ENCODE measurements around the gene SGPP2. TPM values are rescaled to one million over a fixed set of nuclear protein-coding genes. Genes with fewer than 3 reads are reported as not detected.

Gene SGPP2
- total RNA-seq, 3 donors from 2014 or later, result 7.2 to 13.2 (median 7.4) TPM

GRCh38 chr2:222468346-222468745 lies 44.0 kb downstream of the SGPP2 start:
- Mint-ChIP-seq H3K4me1 (ENCODE audit: low read depth) (no peaks in the 10 kb centered on the region), H3K4me3 (no peak overlapping the region), H3K9me3 (no peaks in the 10 kb centered on the region), H3K27me3 (ENCODE audit: low read depth) (peaks cover 2% of the 10 kb centered on the region), H3K36me3 (ENCODE audit: insufficient read depth) (peaks cover 6% of the 10 kb centered on the region)
- ATAC-seq (no peak), DNase-seq (no peak)

- no peak overlapping the region for H3K4me3 Mint-ChIP-seq
- DNase-seq, result no peak
- peaks cover 3% of the 10 kb centered on the region for H3K36me3 Mint-ChIP-seq (ENCODE audit: insufficient read depth)
- peaks cover 2% of the 10 kb centered on the region for H3K27me3 Mint-ChIP-seq (ENCODE audit: low read depth)
- no peaks in the 10 kb centered on the region for H3K4me1 Mint-ChIP-seq (ENCODE audit: low read depth)
- no peaks in the 10 kb centered on the region for H3K9me3 Mint-ChIP-seq
- ATAC-seq, result no peak
Observed at GRCh38 chr2:222470802-222471468, 46.6 kb downstream of the SGPP2 start.

- no peak for DNase-seq
- Mint-ChIP-seq H3K27me3 (ENCODE audit: low read depth) (no peaks in the 10 kb centered on the region), H3K9me3 (no peaks in the 10 kb centered on the region), H3K4me3 (no peak overlapping the region), H3K4me1 (ENCODE audit: low read depth) (peaks cover 8% of the 10 kb centered on the region), H3K36me3 (ENCODE audit: insufficient read depth) (peaks cover 3% of the 10 kb centered on the region)
- no peak for ATAC-seq
Observed at GRCh38 chr2:222477962-222478608, 53.7 kb downstream of the SGPP2 start.

GRCh38 chr2:222479859-222480258 lies 55.5 kb downstream of the SGPP2 start:
- no peaks in the 10 kb centered on the region for H3K27me3 Mint-ChIP-seq (ENCODE audit: low read depth)

GRCh38 chr2:222480497-222480896 lies 56.2 kb downstream of the SGPP2 start:
- DNase-seq, result no peak
- Mint-ChIP-seq H3K36me3 (ENCODE audit: insufficient read depth) (peaks cover 7% of the 10 kb centered on the region), H3K4me3 (no peak overlapping the region), H3K27me3 (ENCODE audit: low read depth) (peaks cover 3% of the 10 kb centered on the region), H3K9me3 (no peaks in the 10 kb centered on the region), H3K4me1 (ENCODE audit: low read depth) (peaks cover 8% of the 10 kb centered on the region)
- no peak for ATAC-seq

More at GRCh38 chr2:222479859-222480258, 55.5 kb downstream of the SGPP2 start:
- no peak for DNase-seq
- Mint-ChIP-seq H3K4me3 (no peak overlapping the region), H3K9me3 (no peaks in the 10 kb centered on the region), H3K36me3 (ENCODE audit: insufficient read depth) (peaks cover 4% of the 10 kb centered on the region), H3K4me1 (ENCODE audit: low read depth) (peaks cover 8% of the 10 kb centered on the region)
- ATAC-seq, result no peak

- no peak for DNase-seq
- ATAC-seq, result no peak
- Mint-ChIP-seq H3K9me3 (no peaks in the 10 kb centered on the region), H3K4me3 (no peak overlapping the region), H3K4me1 (ENCODE audit: low read depth) (peaks cover 8% of the 10 kb centered on the region), H3K27me3 (ENCODE audit: low read depth) (peaks cover 3% of the 10 kb centered on the region), H3K36me3 (ENCODE audit: insufficient read depth) (peaks cover 7% of the 10 kb centered on the region)
Observed at GRCh38 chr2:222481941-222482340, 57.6 kb downstream of the SGPP2 start.

GRCh38 chr2:222483513-222484039 lies 59.2 kb downstream of the SGPP2 start:
- H3K27me3 Mint-ChIP-seq (ENCODE audit: low read depth), result peaks cover 3% of the 10 kb centered on the region
- DNase-seq (no peak), ATAC-seq (no peak)
- H3K36me3 Mint-ChIP-seq (ENCODE audit: insufficient read depth), result peaks cover 7% of the 10 kb centered on the region
- no peaks in the 10 kb centered on the region for H3K9me3 Mint-ChIP-seq
- H3K4me3 Mint-ChIP-seq, result no peak overlapping the region
- H3K4me1 Mint-ChIP-seq (ENCODE audit: low read depth), result peaks cover 8% of the 10 kb centered on the region

GRCh38 chr2:222485367-222486211 lies 61.2 kb downstream of the SGPP2 start:
- Mint-ChIP-seq H3K27me3 (ENCODE audit: low read depth) (peaks cover 3% of the 10 kb centered on the region), H3K4me1 (ENCODE audit: low read depth) (peaks cover 2% of the 10 kb centered on the region), H3K9me3 (no peaks in the 10 kb centered on the region), H3K36me3 (ENCODE audit: insufficient read depth) (peaks cover 7% of the 10 kb centered on the region), H3K4me3 (no peak overlapping the region)
- no peak for ATAC-seq
- no peak for DNase-seq

GRCh38 chr2:222490131-222490530 lies 65.8 kb downstream of the SGPP2 start:
- H3K9me3 Mint-ChIP-seq, result peaks cover 10% of the 10 kb centered on the region
- H3K27me3 Mint-ChIP-seq (ENCODE audit: low read depth), result peaks cover under 1% of the 10 kb centered on the region

GRCh38 chr2:222492683-222493082 lies 68.3 kb downstream of the SGPP2 start:
- DNase-seq (no peak), ATAC-seq (no peak)
- Mint-ChIP-seq H3K27me3 (ENCODE audit: low read depth) (no peaks in the 10 kb centered on the region), H3K4me1 (ENCODE audit: low read depth) (no peaks in the 10 kb centered on the region), H3K4me3 (no peak overlapping the region), H3K36me3 (ENCODE audit: insufficient read depth) (peaks cover 2% of the 10 kb centered on the region), H3K9me3 (peaks cover 10% of the 10 kb centered on the region)

More at GRCh38 chr2:222490131-222490530, 65.8 kb downstream of the SGPP2 start:
- DNase-seq (no peak), ATAC-seq (no peak)
- no peak overlapping the region for H3K4me3 Mint-ChIP-seq
- no peaks in the 10 kb centered on the region for H3K4me1 Mint-ChIP-seq (ENCODE audit: low read depth)
- H3K36me3 Mint-ChIP-seq (ENCODE audit: insufficient read depth), result peaks cover 3% of the 10 kb centered on the region

GRCh38 chr2:222494104-222494739 lies 69.9 kb downstream of the SGPP2 start:
- ATAC-seq, result no peak
- peaks cover 10% of the 10 kb centered on the region for H3K9me3 Mint-ChIP-seq
- H3K27me3 Mint-ChIP-seq (ENCODE audit: low read depth), result no peaks in the 10 kb centered on the region
- no peak for DNase-seq
- no peak overlapping the region for H3K4me3 Mint-ChIP-seq
- peaks cover 2% of the 10 kb centered on the region for H3K36me3 Mint-ChIP-seq (ENCODE audit: insufficient read depth)
- no peaks in the 10 kb centered on the region for H3K4me1 Mint-ChIP-seq (ENCODE audit: low read depth)

- H3K9me3 Mint-ChIP-seq, result peaks cover 10% of the 10 kb centered on the region
Observed at GRCh38 chr2:222495388-222495787, 71.0 kb downstream of the SGPP2 start.

GRCh38 chr2:222499226-222499625 lies 74.9 kb downstream of the SGPP2 start:
- ATAC-seq, result no peak
- no peaks in the 10 kb centered on the region for H3K36me3 Mint-ChIP-seq (ENCODE audit: insufficient read depth)
- H3K4me1 Mint-ChIP-seq (ENCODE audit: low read depth), result peaks cover 3% of the 10 kb centered on the region
- no peak overlapping the region for H3K4me3 Mint-ChIP-seq
- no peaks in the 10 kb centered on the region for H3K9me3 Mint-ChIP-seq
- H3K27me3 Mint-ChIP-seq (ENCODE audit: low read depth), result no peaks in the 10 kb centered on the region
- DNase-seq, result no peak

More at GRCh38 chr2:222495388-222495787, 71.0 kb downstream of the SGPP2 start:
- Mint-ChIP-seq H3K27me3 (ENCODE audit: low read depth) (no peaks in the 10 kb centered on the region), H3K4me3 (no peak overlapping the region), H3K36me3 (ENCODE audit: insufficient read depth) (peaks cover 2% of the 10 kb centered on the region), H3K4me1 (ENCODE audit: low read depth) (no peaks in the 10 kb centered on the region)
- no peak for ATAC-seq
- no peak for DNase-seq

- no peak for ATAC-seq
- Mint-ChIP-seq H3K9me3 (no peaks in the 10 kb centered on the region), H3K27me3 (ENCODE audit: low read depth) (no peaks in the 10 kb centered on the region), H3K4me3 (no peak overlapping the region), H3K4me1 (ENCODE audit: low read depth) (peaks cover 9% of the 10 kb centered on the region), H3K36me3 (ENCODE audit: insufficient read depth) (no peaks in the 10 kb centered on the region)
- no peak for DNase-seq
Observed at GRCh38 chr2:222504191-222504590, 79.8 kb downstream of the SGPP2 start.

Measured in activated T-cell treated with anti-CD3 and anti-CD28 coated beads, Interleukin-2, amount 50 U/mL, for 4 hours (primary cell).